MV-4-11 (cell line): ENCODE results near the gene INSIG1.

Experiments
- DNase-seq: peaks from one replicate; lab custom pipeline; 2025; lab: John Stamatoyannopoulos, UW

Gene INSIG1

GRCh38 chr7:155303039-155303593, 5.4 kb downstream of the INSIG1 start:
- no peak for DNase-seq

- DNase-seq = no peak
Measured at GRCh38 chr7:155303897-155304296, 6.2 kb downstream of the INSIG1 start.

- no peak for DNase-seq
Measured at GRCh38 chr7:155305231-155305904, 7.7 kb downstream of the INSIG1 start.

- DNase-seq = peak; percentile 31
Measured at GRCh38 chr7:155306673-155307470, 9.2 kb downstream of the INSIG1 start.

GRCh38 chr7:155308330-155309020, 10.8 kb downstream of the INSIG1 start:
- no peak for DNase-seq

GRCh38 chr7:155309021-155309338, 11.3 kb downstream of the INSIG1 start:
- DNase-seq = no peak

- no peak for DNase-seq
Measured at GRCh38 chr7:155310425-155311114, 12.9 kb downstream of the INSIG1 start.

GRCh38 chr7:155311826-155312537, 14.3 kb downstream of the INSIG1 start:
- no peak for DNase-seq

- DNase-seq = no peak
Measured at GRCh38 chr7:155312633-155313032, 15.0 kb downstream of the INSIG1 start.

GRCh38 chr7:155313096-155313495, 15.4 kb downstream of the INSIG1 start:
- no peak for DNase-seq

- no peak for DNase-seq
Measured at GRCh38 chr7:155315977-155316376, 18.3 kb downstream of the INSIG1 start.

- no peak for DNase-seq
Measured at GRCh38 chr7:155316427-155317113, 18.9 kb downstream of the INSIG1 start.

- no peak for DNase-seq
Measured at GRCh38 chr7:155317114-155317434, 19.4 kb downstream of the INSIG1 start.

- DNase-seq = no peak
Measured at GRCh38 chr7:155318245-155318644, 20.6 kb downstream of the INSIG1 start.

- no peak for DNase-seq
Measured at GRCh38 chr7:155322530-155322929, 24.9 kb downstream of the INSIG1 start.

GRCh38 chr7:155323001-155323638, 25.4 kb downstream of the INSIG1 start:
- DNase-seq = no peak

- no peak for DNase-seq
Measured at GRCh38 chr7:155324012-155324917, 26.6 kb downstream of the INSIG1 start.

GRCh38 chr7:155324918-155325235, 27.2 kb downstream of the INSIG1 start:
- no peak for DNase-seq

GRCh38 chr7:155326385-155326784, 28.7 kb downstream of the INSIG1 start:
- no peak for DNase-seq
